ENCODE results near the gene CDH8. TPM values are rescaled to one million over a fixed set of nuclear protein-coding genes. Genes with fewer than 3 reads are reported as not detected.

The CDH8 gene
- total RNA-seq, 1 experiment from 2014 or later, result not detected

DNA sequence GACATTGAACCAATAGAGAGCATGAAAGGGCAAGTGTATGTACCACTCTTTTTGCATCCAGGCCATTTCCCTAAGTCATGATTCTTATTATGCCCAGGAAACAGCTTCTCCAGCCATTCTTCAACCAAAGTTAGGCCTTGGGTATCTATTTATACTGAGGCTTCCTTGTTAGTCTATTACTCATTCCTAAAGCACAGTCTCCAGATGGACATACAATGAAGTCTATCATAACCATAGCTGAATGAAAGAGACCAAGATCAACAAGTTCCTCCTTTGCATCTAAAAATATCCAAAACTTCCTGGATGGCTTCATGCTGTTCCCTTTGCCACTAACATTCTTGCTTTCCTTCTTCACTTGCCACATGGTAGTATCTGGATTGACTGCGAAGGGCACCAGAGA is 265.9 kb downstream of the CDH8 start:
- Mint-ChIP-seq H3K4me3 (ENCODE audit: low read depth, unreplicated experiment) (no peak overlapping the region), H3K27me3 (ENCODE audit: unreplicated experiment) (no peaks in the 10 kb centered on the region), H3K4me1 (ENCODE audit: low read depth, unreplicated experiment) (no peaks in the 10 kb centered on the region), H3K36me3 (ENCODE audit: insufficient read depth, unreplicated experiment) (no peaks in the 10 kb centered on the region), H3K27ac (ENCODE audit: unreplicated experiment) (no peak overlapping the region), H3K9me3 (ENCODE audit: low read depth, unreplicated experiment) (peaks cover 16% of the 10 kb centered on the region)
- TF ChIP-seq, protein P1, sequence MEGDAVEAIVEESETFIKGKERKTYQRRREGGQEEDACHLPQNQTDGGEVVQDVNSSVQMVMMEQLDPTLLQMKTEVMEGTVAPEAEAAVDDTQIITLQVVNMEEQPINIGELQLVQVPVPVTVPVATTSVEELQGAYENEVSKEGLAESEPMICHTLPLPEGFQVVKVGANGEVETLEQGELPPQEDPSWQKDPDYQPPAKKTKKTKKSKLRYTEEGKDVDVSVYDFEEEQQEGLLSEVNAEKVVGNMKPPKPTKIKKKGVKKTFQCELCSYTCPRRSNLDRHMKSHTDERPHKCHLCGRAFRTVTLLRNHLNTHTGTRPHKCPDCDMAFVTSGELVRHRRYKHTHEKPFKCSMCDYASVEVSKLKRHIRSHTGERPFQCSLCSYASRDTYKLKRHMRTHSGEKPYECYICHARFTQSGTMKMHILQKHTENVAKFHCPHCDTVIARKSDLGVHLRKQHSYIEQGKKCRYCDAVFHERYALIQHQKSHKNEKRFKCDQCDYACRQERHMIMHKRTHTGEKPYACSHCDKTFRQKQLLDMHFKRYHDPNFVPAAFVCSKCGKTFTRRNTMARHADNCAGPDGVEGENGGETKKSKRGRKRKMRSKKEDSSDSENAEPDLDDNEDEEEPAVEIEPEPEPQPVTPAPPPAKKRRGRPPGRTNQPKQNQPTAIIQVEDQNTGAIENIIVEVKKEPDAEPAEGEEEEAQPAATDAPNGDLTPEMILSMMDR (IDR thresholded peaks at IDR 0.05; ENCODE audit: unreplicated experiment), result no peak
- intact Hi-C loops (cut with micrococcal nuclease; ENCODE audit: unreplicated experiment), result no loop called here
- CTCF ChIA-PET, result no interaction called here
- no peak for DNase-seq
- BruUV-seq (replicated peaks), result no TSS peak

DNA sequence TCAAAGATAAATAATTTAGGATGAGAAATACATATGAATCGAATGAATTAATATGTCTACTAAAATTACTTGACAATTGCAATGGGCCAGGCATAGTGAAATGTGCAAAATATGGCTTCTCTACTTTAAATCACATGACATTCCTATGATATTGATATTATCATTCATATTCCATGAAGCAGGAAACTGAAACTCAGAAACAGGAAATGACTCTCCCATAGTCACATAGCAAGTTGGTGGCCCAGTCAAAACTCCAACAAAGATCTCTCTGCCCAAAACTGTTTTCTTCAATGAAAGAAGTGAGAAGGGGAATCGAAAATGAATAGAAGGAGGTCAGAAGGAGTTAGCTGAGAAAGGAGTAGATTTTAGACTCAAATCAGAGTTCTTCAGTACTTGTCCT is 272.2 kb downstream of the CDH8 start:
- TF ChIP-seq, protein P1 (IDR thresholded peaks at IDR 0.05; ENCODE audit: unreplicated experiment), result no peak
- Mint-ChIP-seq H3K27me3 (ENCODE audit: unreplicated experiment) (no peaks in the 10 kb centered on the region), H3K27ac (ENCODE audit: unreplicated experiment) (no peak overlapping the region), H3K36me3 (ENCODE audit: insufficient read depth, unreplicated experiment) (no peaks in the 10 kb centered on the region), H3K4me3 (ENCODE audit: low read depth, unreplicated experiment) (no peak overlapping the region), H3K4me1 (ENCODE audit: low read depth, unreplicated experiment) (no peaks in the 10 kb centered on the region), H3K9me3 (ENCODE audit: low read depth, unreplicated experiment) (peaks cover 10% of the 10 kb centered on the region)
- no peak for DNase-seq
- intact Hi-C loops (cut with micrococcal nuclease; ENCODE audit: unreplicated experiment), result no loop called here
- CTCF ChIA-PET, result no interaction called here
- no TSS peak for BruUV-seq (replicated peaks)

DNA sequence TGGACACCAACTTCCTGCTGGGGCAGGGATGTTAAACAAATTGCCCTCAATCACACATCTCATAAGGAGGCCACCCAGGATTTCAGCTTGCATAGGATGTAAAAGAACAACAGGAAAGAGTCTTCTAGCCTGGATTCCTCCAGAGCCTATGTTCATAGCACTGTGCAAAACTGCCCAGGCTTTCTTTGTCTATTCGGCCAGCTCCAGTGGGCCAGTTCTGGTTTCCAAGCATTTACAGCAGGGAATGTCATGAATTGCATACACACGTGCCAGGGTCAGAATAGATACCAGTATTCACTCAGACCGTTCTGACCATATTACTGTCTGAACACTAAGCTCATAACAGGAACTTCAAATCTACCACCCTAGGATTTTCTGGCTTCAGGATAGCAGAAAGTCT is 273.2 kb downstream of the CDH8 start:
- no peak overlapping the region for H3K27ac Mint-ChIP-seq (ENCODE audit: unreplicated experiment)
- H3K27me3 Mint-ChIP-seq (ENCODE audit: unreplicated experiment), result no peaks in the 10 kb centered on the region
- no peaks in the 10 kb centered on the region for H3K4me1 Mint-ChIP-seq (ENCODE audit: low read depth, unreplicated experiment)
- H3K4me3 Mint-ChIP-seq (ENCODE audit: low read depth, unreplicated experiment), result no peak overlapping the region
- CTCF ChIA-PET, result no interaction called here
- no peak for DNase-seq
- no TSS peak for BruUV-seq (replicated peaks)
- intact Hi-C loops (cut with micrococcal nuclease; ENCODE audit: unreplicated experiment), result no loop called here
- H3K9me3 Mint-ChIP-seq (ENCODE audit: low read depth, unreplicated experiment), result peaks cover 7% of the 10 kb centered on the region
- no peaks in the 10 kb centered on the region for H3K36me3 Mint-ChIP-seq (ENCODE audit: insufficient read depth, unreplicated experiment)
- TF ChIP-seq, protein P1 (IDR thresholded peaks at IDR 0.05; ENCODE audit: unreplicated experiment), result no peak

DNA sequence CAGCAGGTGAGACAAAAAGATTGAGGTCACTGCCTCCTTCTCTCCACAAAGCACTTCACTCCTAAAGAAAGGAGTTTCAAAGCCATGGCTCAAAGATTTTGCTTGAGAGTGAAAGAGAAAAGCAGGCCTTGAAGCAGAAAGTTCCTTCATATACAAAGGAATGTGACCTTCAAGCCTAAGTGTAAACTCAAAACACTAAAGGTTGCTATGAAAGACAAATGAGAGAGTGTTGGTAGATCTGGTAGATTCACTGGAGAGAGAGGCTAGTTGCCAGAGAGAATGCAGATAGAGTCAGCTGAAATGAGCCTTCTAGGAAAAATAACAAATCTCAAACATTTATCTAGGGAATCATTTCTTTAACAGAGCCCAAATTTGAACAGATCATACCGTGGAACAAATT is 305.2 kb downstream of the CDH8 start:
- no peaks in the 10 kb centered on the region for H3K4me1 Mint-ChIP-seq (ENCODE audit: low read depth, unreplicated experiment)
- H3K36me3 Mint-ChIP-seq (ENCODE audit: insufficient read depth, unreplicated experiment), result no peaks in the 10 kb centered on the region
- CTCF ChIA-PET, result no interaction called here
- H3K27me3 Mint-ChIP-seq (ENCODE audit: unreplicated experiment), result no peaks in the 10 kb centered on the region
- TF ChIP-seq, protein P1 (IDR thresholded peaks at IDR 0.05; ENCODE audit: unreplicated experiment), result no peak
- H3K4me3 Mint-ChIP-seq (ENCODE audit: low read depth, unreplicated experiment), result no peak overlapping the region
- H3K9me3 Mint-ChIP-seq (ENCODE audit: low read depth, unreplicated experiment), result peaks cover 34% of the 10 kb centered on the region
- no peak overlapping the region for H3K27ac Mint-ChIP-seq (ENCODE audit: unreplicated experiment)
- intact Hi-C loops (cut with micrococcal nuclease; ENCODE audit: unreplicated experiment), result no loop called here
- DNase-seq, result no peak
- no TSS peak for BruUV-seq (replicated peaks)

DNA sequence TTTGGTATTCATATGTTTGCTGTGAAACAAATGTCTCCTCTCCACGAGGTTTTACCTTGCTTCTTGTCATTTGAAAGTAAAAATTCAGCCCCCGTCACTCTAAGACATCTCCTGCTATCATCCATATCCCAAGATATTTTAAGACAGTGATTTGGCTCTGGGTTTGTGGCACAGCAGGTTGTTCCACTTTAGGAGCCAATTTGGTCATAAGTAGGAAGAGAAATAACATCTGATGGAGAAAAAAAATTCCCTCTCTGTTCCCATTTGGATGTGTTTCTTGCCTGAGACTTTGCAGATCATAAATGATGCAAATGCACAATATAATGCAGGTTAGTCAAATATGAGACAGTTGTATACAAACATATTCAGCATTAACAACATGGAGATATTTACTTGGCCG is 309.5 kb downstream of the CDH8 start:
- H3K27ac Mint-ChIP-seq (ENCODE audit: unreplicated experiment), result no peak overlapping the region

More for the DNA sequence above, 309.5 kb downstream of the CDH8 start:
- CTCF ChIA-PET, result no interaction called here
- no peaks in the 10 kb centered on the region for H3K27me3 Mint-ChIP-seq (ENCODE audit: unreplicated experiment)
- no peak overlapping the region for H3K4me3 Mint-ChIP-seq (ENCODE audit: low read depth, unreplicated experiment)
- H3K9me3 Mint-ChIP-seq (ENCODE audit: low read depth, unreplicated experiment), result peaks cover 23% of the 10 kb centered on the region
- TF ChIP-seq, protein P1 (IDR thresholded peaks at IDR 0.05; ENCODE audit: unreplicated experiment), result no peak
- no peaks in the 10 kb centered on the region for H3K36me3 Mint-ChIP-seq (ENCODE audit: insufficient read depth, unreplicated experiment)
- BruUV-seq (replicated peaks), result no TSS peak
- H3K4me1 Mint-ChIP-seq (ENCODE audit: low read depth, unreplicated experiment), result no peaks in the 10 kb centered on the region
- no peak for DNase-seq
- intact Hi-C loops (cut with micrococcal nuclease; ENCODE audit: unreplicated experiment), result no loop called here

Data from Calu3 (cell line).